Thyroid gland (tissue), 4 donors: ENCODE data around the gene MOV10. TPM values are rescaled to one million over a fixed set of nuclear protein-coding genes. Genes with fewer than 3 reads are reported as not detected.
A peak's percentile ranks its signal among the peaks of the same experiment; 100 is the strongest.

Experiments
- DNase-seq, 2 donors: peaks; one replicate each; pipeline ENCODE4 v3.0.0-alpha.2; 2019
- H3K27ac ChIP-seq, 3 donors: fragments of 200-600 bp; sonication (generic); 1 replicate in 2 of 3; 2 replicates in 1 of 3; pipeline ENCODE4 v1.5.1; 2016 to 2019; ENCODE audit warnings: mild to moderate bottlenecking in 1 of 3, moderate library complexity in 1 of 3
- H3K27me3 ChIP-seq: fragments of 200-600 bp; sonication (generic); one replicate; pipeline ENCODE4 v1.5.1; 2019
- H3K36me3 ChIP-seq, 2 donors: fragments of 200-600 bp; sonication (generic); one replicate each; pipeline ENCODE4 v1.5.1; 2016 to 2019
- H3K4me1 ChIP-seq, 2 donors: fragments of 200-600 bp; sonication (generic); one replicate each; pipeline ENCODE4 v1.5.1; 2017 to 2019
- H3K4me3 ChIP-seq, 3 donors: fragments of 200-600 bp; sonication (generic); replicated peaks in 1 of 3; 1 replicate in 2 of 3; 2 replicates in 1 of 3; pipeline ENCODE4 v1.5.1; 2016; ENCODE audit warnings: mild to moderate bottlenecking in 1 of 3
- H3K9me3 ChIP-seq: fragments of 200-600 bp; sonication (generic); one replicate; pipeline ENCODE4 v1.5.1; 2017
- POLR2A ChIP-seq, 2 donors: fragments of 450-650 bp; IDR thresholded peaks; one replicate each; pipeline ENCODE4 v1.6.1; 2017; ENCODE audit warnings: antibody characterized with exemption in 2 of 2, mild to moderate bottlenecking in 2 of 2, moderate library complexity in 1 of 2
- WGBS, 2 donors: methylation state at CpG; one replicate each; pipeline ENCODE4 v1.1.5; 2017; 5-methylcytosine and 5-hydroxymethylcytosine counted together
- intact Hi-C: fragments of 100-400 bp; cut with DNase I; formaldehyde crosslinking; loops from one replicate; pipeline ENCODE4 v1.15.1; 2023
- total RNA-seq, 4 donors: library from RNA; depleted of rRNA; stranded (reverse); fragments of >200 nt; gene quantifications; one replicate each; pipeline ENCODE4 v1.2.3, GENCODE V29; 2016
- TF ChIP-seq, protein P1 (sequence below), 6 experiments: fragments of 200-600 bp in 3 of 6; fragments of 450-650 bp in 3 of 6; sonication (generic) in 3 of 6; IDR thresholded peaks; one replicate each; pipeline ENCODE4 v1.5.1; 2016 to 2019; ENCODE audit warnings: antibody characterized with exemption in 6 of 6, mild to moderate bottlenecking in 2 of 6, inconsistent platforms in 1 of 6, moderate library complexity in 1 of 6

MOV10 gene
- total RNA-seq, 4 donors from 2014 or later: 20.2 to 27.7 (median 27.5) TPM

DNA sequence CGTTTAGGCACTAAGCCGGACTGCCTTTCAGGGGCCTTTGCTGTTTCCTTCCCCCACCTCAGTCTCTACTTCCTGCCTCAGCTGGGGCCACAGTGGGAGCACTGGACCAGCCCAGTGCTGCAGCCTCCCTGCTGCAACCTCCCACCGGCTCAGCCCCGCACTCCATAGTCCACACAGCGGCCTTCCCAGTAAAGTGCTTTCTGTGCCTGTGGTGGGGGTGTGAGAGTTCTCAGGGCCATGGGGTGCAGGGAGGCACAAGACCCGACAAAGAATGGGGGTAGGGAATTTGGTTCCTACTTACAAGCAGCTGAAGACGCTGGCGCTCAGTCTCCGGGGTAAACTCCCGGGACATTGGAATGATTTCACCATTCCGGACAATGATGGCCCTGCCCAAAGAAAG, 37.2 kb downstream of the MOV10 start:
- Histone ChIP-seq H3K27ac (no peak overlapping the region), H3K27me3 (no peaks in the 10 kb centered on the region), H3K4me3 (no peak overlapping the region), H3K9me3 (no peaks in the 10 kb centered on the region), H3K36me3 (no peaks in the 10 kb centered on the region), H3K4me1 (peaks cover 20 to 21% of the 10 kb centered on the region in 2 donors)
- no peak for TF ChIP-seq POLR2A (IDR thresholded peaks at IDR 0.05)
- TF ChIP-seq, protein P1, sequence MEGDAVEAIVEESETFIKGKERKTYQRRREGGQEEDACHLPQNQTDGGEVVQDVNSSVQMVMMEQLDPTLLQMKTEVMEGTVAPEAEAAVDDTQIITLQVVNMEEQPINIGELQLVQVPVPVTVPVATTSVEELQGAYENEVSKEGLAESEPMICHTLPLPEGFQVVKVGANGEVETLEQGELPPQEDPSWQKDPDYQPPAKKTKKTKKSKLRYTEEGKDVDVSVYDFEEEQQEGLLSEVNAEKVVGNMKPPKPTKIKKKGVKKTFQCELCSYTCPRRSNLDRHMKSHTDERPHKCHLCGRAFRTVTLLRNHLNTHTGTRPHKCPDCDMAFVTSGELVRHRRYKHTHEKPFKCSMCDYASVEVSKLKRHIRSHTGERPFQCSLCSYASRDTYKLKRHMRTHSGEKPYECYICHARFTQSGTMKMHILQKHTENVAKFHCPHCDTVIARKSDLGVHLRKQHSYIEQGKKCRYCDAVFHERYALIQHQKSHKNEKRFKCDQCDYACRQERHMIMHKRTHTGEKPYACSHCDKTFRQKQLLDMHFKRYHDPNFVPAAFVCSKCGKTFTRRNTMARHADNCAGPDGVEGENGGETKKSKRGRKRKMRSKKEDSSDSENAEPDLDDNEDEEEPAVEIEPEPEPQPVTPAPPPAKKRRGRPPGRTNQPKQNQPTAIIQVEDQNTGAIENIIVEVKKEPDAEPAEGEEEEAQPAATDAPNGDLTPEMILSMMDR (IDR thresholded peaks at IDR 0.05): no peak
- DNase-seq: no peak
- intact Hi-C loops: loop anchor here (5.0 kb wide), 1 partner anchor 94 kb away; the partner anchor contains the start of genes CAPZA1 and ST7L
- 81 to 85% methylated on average over 11 of the region's 11 CpGs for WGBS, 2 donors

DNA sequence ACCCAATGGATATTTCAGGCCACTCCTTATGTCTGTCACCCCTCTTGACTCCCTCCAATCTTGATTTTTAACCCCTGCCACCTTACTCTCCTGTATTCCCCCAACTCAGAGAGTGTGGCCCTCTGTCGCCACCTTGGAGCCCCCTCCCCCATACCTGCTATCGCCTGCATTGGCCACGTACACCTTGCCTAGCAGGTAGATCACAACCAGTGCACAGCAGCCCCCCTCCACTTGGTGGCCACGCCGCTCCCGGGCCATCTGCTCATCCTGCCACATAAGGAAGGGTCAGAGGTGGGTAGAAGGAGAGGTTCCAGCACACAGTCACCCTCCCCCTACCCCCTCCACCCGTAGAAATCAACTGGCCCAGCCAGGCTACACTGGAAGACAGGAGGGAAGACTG, 37.7 kb downstream of the MOV10 start:
- Histone ChIP-seq H3K4me3 (no peak overlapping the region), H3K36me3 (no peaks in the 10 kb centered on the region), H3K27me3 (no peaks in the 10 kb centered on the region), H3K27ac (no peak overlapping the region), H3K4me1 (peaks cover 20 to 21% of the 10 kb centered on the region in 2 donors), H3K9me3 (no peaks in the 10 kb centered on the region)
- TF ChIP-seq POLR2A (IDR thresholded peaks at IDR 0.05): no peak
- TF ChIP-seq, protein P1 (IDR thresholded peaks at IDR 0.05): no peak
- no peak for DNase-seq
- intact Hi-C loops: loop anchor here (5.0 kb wide), 1 partner anchor 95 kb away; the partner anchor contains the start of genes CAPZA1 and ST7L
- WGBS, 2 donors: 88 to 89% methylated on average over 5 to 7 of the region's 7 CpGs

DNA sequence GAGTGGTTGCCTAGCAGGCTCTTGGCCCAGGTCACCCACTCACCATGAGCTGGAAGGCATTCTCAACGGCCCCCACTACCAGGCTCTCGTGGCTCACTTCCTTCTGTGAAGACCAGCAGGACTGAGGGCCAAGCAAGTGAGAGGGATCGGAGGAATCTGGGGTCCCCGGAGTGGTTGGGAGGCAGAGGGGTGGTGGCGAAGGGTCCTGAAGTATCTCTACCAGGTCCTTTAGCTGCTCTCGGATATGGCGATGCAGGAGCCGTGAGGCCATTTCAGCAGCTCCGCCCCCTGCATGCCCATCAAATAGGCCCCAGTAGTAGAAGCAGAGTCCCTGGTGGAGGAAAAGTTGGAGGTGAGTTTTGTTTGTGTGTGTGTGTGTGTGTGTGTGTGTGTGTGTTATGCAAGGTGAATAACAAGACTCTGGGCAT, 38.3 kb downstream of the MOV10 start:
- no peak for DNase-seq
- H3K27ac ChIP-seq: no peak overlapping the region
- no peak overlapping the region for H3K4me3 ChIP-seq
- no peaks in the 10 kb centered on the region for H3K36me3 ChIP-seq
- TF ChIP-seq, protein P1 (IDR thresholded peaks at IDR 0.05): no peak
- TF ChIP-seq POLR2A (IDR thresholded peaks at IDR 0.05): no peak
- no peaks in the 10 kb centered on the region for H3K9me3 ChIP-seq
- intact Hi-C loops: loop anchor here (5.0 kb wide), 1 partner anchor 95 kb away; the partner anchor contains the start of genes CAPZA1 and ST7L
- WGBS, 2 donors: 81 to 86% methylated on average over 7 to 9 of the region's 9 CpGs
- no peaks in the 10 kb centered on the region for H3K27me3 ChIP-seq
- H3K4me1 ChIP-seq: peaks cover 16 to 21% of the 10 kb centered on the region in 2 donors

DNA sequence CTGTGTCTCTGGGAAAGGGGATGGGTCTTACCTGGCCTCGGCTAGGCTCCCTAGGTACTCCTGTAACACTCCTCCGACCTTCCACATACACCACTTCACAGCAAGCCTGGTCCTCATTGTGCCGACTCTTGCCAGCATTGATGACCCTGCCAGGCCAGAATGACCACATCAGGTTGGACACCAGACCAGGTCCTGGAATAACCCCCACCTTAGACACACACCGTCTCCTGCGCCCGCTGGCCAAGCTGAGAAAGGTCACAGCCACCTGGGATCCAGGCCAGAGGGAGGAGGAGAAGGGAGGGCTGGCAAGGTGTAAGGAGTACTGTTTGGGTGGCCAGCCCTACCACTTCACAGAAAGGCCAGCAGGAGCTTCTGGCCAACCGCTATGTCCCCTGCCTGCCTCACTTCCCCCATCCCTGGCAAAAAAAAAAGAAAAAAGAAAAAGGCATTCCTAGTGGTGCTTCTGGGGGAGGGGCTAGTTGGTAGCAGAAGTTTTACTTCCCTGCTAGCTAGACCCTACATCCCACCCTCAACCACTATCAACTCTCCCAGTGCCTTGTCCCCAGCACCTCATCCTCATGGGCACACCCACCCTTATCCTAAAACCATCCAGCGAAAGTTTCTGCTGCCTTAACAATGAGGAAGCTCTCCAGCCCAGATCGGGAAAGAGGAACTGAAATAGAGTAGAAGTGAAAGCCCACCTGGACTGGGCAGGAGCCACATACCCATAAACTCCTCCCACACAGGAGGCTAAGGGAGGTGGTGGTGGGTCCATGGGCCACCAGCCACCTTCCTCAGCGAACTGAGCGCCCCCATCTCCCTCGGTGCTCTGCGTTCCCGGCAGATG, 39.2 kb downstream of the MOV10 start:
- intact Hi-C loops: loop anchor here (5.0 kb wide), 1 partner anchor 96 kb away; the partner anchor contains the start of genes CAPZA1 and ST7L
- peak overlapping the region in 2 of 3 donors; percentile 51 to 63 for H3K4me3 ChIP-seq
- no peaks in the 10 kb centered on the region for H3K27me3 ChIP-seq
- peaks cover 21 to 22% of the 10 kb centered on the region in 2 donors for H3K4me1 ChIP-seq
- peak overlapping the region in 2 of 3 donors; percentile 49 to 64 for H3K27ac ChIP-seq
- DNase-seq: peak; percentile 82 to 83
- no peaks in the 10 kb centered on the region for H3K9me3 ChIP-seq
- TF ChIP-seq POLR2A (IDR thresholded peaks at IDR 0.05): no peak
- TF ChIP-seq, protein P1 (IDR thresholded peaks at IDR 0.05): peak in 1 of 6 experiments; percentile 10
- WGBS, 2 donors: 37 to 41% methylated on average over 9 to 10 of the region's 14 CpGs
- H3K36me3 ChIP-seq: no peaks in the 10 kb centered on the region
